Stimulated activated CD8-positive, alpha-beta memory T cell treated with anti-CD3 and anti-CD28 coated beads, Interleukin-12 subunit alpha, Interleukin-12 subunit beta, amount 100 ng/mL, for 24 hours (primary cell): ENCODE data around the gene ZNF615.
"Not testable (repeated sequence)": the region's sequence is repeated elsewhere in the genome, so short reads cannot be mapped to it uniquely, and the experiment has no call there.

Experiments used
- DNase-seq: peaks from one replicate; pipeline ENCODE4 v3.0.0-alpha.2; 2020; ENCODE audit errors: extremely low read depth

The ZNF615 gene

GRCh38 chr19:51980116-51980736 is 27.8 kb downstream of the ZNF615 start:
- no peak for DNase-seq

- no peak for DNase-seq
Observed at GRCh38 chr19:51978882-51979281, 29.1 kb downstream of the ZNF615 start.

- no peak for DNase-seq
Observed at GRCh38 chr19:51977346-51977745, 30.7 kb downstream of the ZNF615 start.

GRCh38 chr19:51976852-51977251 is 31.2 kb downstream of the ZNF615 start:
- no peak for DNase-seq

- DNase-seq: not testable (repeated sequence)
Observed at GRCh38 chr19:51975787-51976186, 32.2 kb downstream of the ZNF615 start.

DNA sequence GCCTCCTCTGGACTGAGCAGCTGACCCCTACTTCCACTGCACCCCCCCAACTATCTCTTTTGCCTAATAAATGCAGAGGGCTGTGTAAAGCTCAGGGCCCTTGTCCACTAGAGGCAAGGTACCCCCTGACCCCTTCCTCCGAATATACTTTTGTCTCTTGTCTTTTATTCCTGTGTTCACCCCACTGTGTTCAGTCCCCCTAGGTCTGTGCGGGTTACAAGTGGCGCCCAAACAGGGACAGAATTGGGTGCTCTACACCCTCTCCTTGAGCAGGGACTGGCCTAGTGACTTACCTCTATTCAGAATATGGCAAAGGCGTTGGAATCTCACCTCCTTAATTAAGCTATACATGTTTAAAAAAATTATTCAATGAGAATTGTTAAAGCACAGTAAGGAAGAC is 36.4 kb downstream of the ZNF615 start:
- DNase-seq: no peak

DNA sequence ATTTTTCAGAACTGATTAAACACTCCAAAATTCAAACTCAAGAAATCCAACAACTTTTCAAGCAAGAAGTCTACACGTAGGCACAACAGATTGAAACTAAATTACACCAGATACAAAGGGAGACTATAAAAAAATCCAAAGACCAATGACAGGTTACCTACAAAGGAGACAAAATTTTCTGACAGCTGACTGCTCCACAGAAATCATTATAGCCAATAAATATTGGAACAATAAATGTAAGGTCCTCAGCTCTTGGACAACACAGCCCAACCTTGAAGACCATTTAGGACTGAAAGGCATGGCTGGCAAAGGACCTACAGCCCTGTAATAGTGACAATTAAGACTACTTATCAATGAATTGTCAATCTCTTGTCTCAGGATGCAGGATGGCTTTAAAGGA is 37.3 kb downstream of the ZNF615 start:
- no peak for DNase-seq

DNA sequence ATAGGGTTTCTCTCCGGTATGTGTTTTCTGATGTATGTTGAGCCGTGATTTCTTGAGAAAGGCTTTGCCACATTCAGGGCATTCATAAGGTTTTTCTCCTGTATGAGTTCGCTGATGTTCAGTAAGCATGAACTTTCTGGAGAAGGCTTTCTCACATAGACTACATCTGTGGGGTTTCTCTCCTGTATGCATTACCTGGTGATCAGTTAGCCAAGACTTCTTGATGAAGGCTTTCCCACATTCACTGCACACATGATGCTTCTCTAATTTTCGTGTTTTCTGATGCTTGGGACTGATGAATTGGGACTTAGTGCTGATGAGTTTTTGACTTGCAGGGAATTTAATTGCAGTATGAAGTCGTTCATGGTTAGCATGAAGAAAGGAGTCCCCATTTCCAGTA is 42.4 kb downstream of the ZNF615 start:
- DNase-seq: no peak

GRCh38 chr19:51960621-51961233 is 47.3 kb downstream of the ZNF615 start:
- not testable (repeated sequence) for DNase-seq

DNA sequence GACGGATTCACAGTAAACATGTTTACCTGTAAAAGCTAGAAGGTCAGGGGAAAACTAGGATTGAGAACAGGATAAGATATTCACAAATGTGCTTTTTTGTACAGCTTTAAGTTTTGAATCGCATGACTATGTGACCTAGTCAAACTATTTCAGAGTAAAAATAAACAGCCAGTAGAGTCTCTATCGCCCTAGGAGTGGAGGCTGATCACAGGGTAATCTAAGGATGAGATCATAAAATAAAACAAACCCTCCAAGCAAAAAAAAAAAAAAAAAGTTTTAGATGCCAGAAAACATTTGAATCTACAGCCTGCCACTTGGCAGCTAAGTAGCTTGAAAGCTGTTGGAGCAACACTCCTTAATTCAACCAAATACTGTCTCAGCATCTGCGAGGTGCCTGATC is 48.2 kb downstream of the ZNF615 start:
- no peak for DNase-seq

DNA sequence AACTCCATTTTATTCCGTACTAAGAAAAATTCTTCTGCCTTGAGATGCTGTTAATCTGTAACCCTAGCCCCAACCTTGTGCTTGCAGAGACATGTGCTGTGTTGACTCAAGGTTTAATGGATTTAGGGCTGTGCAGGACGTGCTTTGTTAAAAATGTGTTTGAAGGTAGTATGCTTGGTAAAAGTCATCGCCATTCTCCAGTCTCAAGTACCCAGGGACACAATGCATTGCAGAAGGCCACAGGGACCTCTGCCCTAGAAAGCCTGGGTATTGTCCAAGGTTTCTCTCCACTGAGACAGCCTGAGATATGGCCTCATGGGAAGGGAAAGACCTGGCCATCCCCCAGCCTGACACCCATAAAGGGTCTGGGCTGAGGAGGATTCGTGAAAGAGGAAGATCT is 50.2 kb downstream of the ZNF615 start:
- DNase-seq: not testable (repeated sequence)

GRCh38 chr19:51948975-51949374 is 59.0 kb downstream of the ZNF615 start:
- DNase-seq: no peak

DNA sequence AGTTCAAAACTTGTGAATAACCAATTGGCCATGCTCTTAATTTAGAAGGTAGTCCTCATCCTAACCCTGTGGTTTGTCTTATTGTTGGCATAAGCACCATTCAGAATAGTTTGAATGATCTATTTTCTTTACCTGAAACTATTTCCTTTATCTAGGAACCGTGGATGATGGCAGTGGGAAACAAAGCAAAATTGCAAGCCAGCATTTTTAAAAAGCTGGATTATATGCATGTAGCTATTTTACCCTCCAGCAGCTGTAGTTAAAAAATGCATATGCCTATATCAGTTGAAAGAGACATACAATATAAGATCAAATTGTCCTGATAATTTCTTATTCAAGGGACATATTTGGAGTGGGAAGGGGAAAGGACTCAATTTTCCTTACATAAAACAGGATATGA is 61.4 kb downstream of the ZNF615 start:
- no peak for DNase-seq

DNA sequence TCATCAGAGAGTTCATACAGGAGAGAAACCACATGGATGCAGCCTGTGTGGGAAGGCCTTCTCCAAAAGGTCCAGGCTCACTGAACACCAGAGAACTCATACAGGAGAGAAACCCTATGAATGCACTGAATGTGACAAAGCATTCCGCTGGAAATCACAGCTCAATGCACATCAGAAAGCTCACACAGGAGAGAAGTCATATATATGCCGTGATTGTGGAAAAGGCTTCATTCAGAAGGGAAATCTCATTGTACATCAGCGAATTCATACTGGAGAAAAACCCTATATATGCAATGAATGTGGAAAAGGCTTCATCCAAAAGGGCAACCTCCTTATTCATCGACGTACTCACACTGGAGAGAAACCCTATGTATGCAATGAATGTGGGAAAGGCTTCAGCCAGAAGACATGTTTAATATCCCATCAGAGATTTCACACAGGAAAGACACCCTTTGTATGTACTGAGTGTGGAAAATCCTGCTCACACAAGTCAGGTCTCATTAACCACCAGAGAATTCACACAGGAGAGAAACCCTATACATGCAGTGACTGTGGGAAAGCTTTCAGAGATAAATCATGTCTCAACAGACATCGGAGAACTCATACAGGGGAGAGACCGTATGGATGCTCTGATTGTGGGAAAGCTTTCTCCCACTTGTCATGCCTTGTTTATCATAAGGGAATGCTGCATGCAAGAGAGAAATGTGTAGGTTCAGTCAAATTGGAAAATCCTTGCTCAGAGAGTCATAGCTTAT is 63.0 kb downstream of the ZNF615 start:
- DNase-seq: no peak
